WTC11 (cell line): ENCODE results near the gene GCAT.

Experiments
- AFF4 ChIP-seq: sonication (generic); formaldehyde crosslinking; IDR thresholded peaks from 2 replicates; pipeline ENCODE4 v1.8.1; 2023; ENCODE audit warnings: mild to moderate bottlenecking, missing genetic modification reagents, borderline replicate concordance
- CTCF ChIP-seq: fragments of 200-600 bp; IDR thresholded peaks from 2 replicates; pipeline ENCODE4 v1.8.0; 2022; ENCODE audit warnings: antibody characterized with exemption
- GTF2I ChIP-seq: fragments of 250-450 bp; sonication (Bioruptor Pico); conservative IDR thresholded peaks from 2 replicates; pipeline ENCODE4 v1.4.0; 2021; ENCODE audit warnings: mild to moderate bottlenecking
- HMGXB4 ChIP-seq: sonication (generic); formaldehyde crosslinking; IDR thresholded peaks from 2 replicates; pipeline ENCODE4 v1.8.1; 2023; ENCODE audit warnings: mild to moderate bottlenecking, moderate library complexity, missing genetic modification reagents
- SMAD4 ChIP-seq: sonication (generic); formaldehyde crosslinking; IDR thresholded peaks from 2 replicates; pipeline ENCODE4 v1.8.0; 2022; ENCODE audit warnings: mild to moderate bottlenecking, missing genetic modification reagents
- TEAD1 ChIP-seq: sonication (generic); formaldehyde crosslinking; IDR thresholded peaks from 2 replicates; pipeline ENCODE4 v1.8.0; 2022; ENCODE audit warnings: mild to moderate bottlenecking, missing genetic modification reagents
- USF2 ChIP-seq: sonication (generic); formaldehyde crosslinking; IDR thresholded peaks from 2 replicates; pipeline ENCODE4 v1.8.1; 2023; ENCODE audit warnings: mild to moderate bottlenecking, missing genetic modification reagents, moderate library complexity
- ZBTB43 ChIP-seq: sonication (generic); formaldehyde crosslinking; IDR thresholded peaks from 2 replicates; pipeline ENCODE4 v1.8.1; 2023; ENCODE audit warnings: mild to moderate bottlenecking, missing genetic modification reagents
- ZNF263 ChIP-seq: sonication (generic); formaldehyde crosslinking; IDR thresholded peaks from 2 replicates; pipeline ENCODE4 v1.8.1; 2022; ENCODE audit warnings: low read depth, mild to moderate bottlenecking, moderate library complexity, missing genetic modification reagents

GRCh38 chr22:37848587-37849088 lies 40.9 kb downstream of the GCAT start:
- TF ChIP-seq AFF4 (CRISPR knock-in tag) (no peak), ZBTB43 (CRISPR knock-in tag) (no peak), HMGXB4 (CRISPR knock-in tag) (no peak), CTCF (no peak), SMAD4 (CRISPR knock-in tag) (no peak), GTF2I (CRISPR knock-in tag) (no peak), ZNF263 (CRISPR knock-in tag) (no peak), TEAD1 (CRISPR knock-in tag) (no peak), USF2 (CRISPR knock-in tag) (no peak)
